HEK293T (cell line): ENCODE measurements around the gene RAD51B.

Experiments used
- ARNT ChIP-seq: fragments of 450-650 bp; IDR thresholded peaks from 2 replicates; pipeline ENCODE4 v1.6.1; 2017; ENCODE audit warnings: mild to moderate bottlenecking
- BHLHE40 ChIP-seq: fragments of 450-650 bp; IDR thresholded peaks from 2 replicates; pipeline ENCODE4 v1.6.1; 2016; ENCODE audit warnings: mild to moderate bottlenecking, moderate library complexity, borderline replicate concordance
- ELF4 ChIP-seq: fragments of 450-650 bp; IDR thresholded peaks from 2 replicates; pipeline ENCODE4 v1.6.1; 2017; ENCODE audit warnings: antibody characterized with exemption
- FOXK2 ChIP-seq: fragments of 450-650 bp; IDR thresholded peaks from 2 replicates; pipeline ENCODE4 v1.6.1; 2016; ENCODE audit warnings: mild to moderate bottlenecking
- FOXM1 ChIP-seq: fragments of 450-650 bp; IDR thresholded peaks from 2 replicates; pipeline ENCODE4 v1.6.1; 2017; ENCODE audit warnings: mild to moderate bottlenecking, borderline replicate concordance
- HDGF ChIP-seq: fragments of 450-650 bp; IDR thresholded peaks from 2 replicates; pipeline ENCODE4 v1.6.1; 2017; ENCODE audit warnings: antibody characterized with exemption, borderline replicate concordance
- LEF1 ChIP-seq: fragments of 450-650 bp; IDR thresholded peaks from 2 replicates; pipeline ENCODE4 v1.6.1; 2017; ENCODE audit warnings: mild to moderate bottlenecking, borderline replicate concordance
- NFRKB ChIP-seq: fragments of 450-650 bp; IDR thresholded peaks from 2 replicates; pipeline ENCODE4 v1.6.1; 2016; ENCODE audit warnings: mild to moderate bottlenecking, moderate library complexity
- SP1 ChIP-seq: fragments of 450-650 bp; IDR thresholded peaks from 2 replicates; pipeline ENCODE4 v1.6.1; 2017
- SUZ12 ChIP-seq: fragments of 450-650 bp; IDR thresholded peaks from 2 replicates; pipeline ENCODE4 v1.6.1; 2016; ENCODE audit warnings: mild to moderate bottlenecking
- TARDBP ChIP-seq: fragments of 450-650 bp; IDR thresholded peaks from 2 replicates; pipeline ENCODE4 v1.6.1; 2016
- ZNF384 ChIP-seq: fragments of 450-650 bp; IDR thresholded peaks from 2 replicates; pipeline ENCODE4 v1.6.1; 2016

GRCh38 chr14:68398370-68398769 is 578.8 kb downstream of the RAD51B start:
- TF ChIP-seq ELF4, result no peak
- TF ChIP-seq BHLHE40, result no peak
- TF ChIP-seq SP1, result no peak
- no peak for TF ChIP-seq ARNT
- TF ChIP-seq HDGF, result no peak
- no peak for TF ChIP-seq FOXK2
- TF ChIP-seq LEF1, result no peak
- no peak for TF ChIP-seq TARDBP
- no peak for TF ChIP-seq ZNF384
- no peak for TF ChIP-seq SUZ12
- no peak for TF ChIP-seq NFRKB
- TF ChIP-seq FOXM1, result no peak
